Measurements from ENCODE around the gene GLRA2. TPM values are rescaled to one million over a fixed set of nuclear protein-coding genes. Genes with fewer than 3 reads are reported as not detected.

Gene GLRA2
- not detected in 2 replicates for total RNA-seq (2013; cell fraction: nucleolus; rRNA removed)
- total RNA-seq (2014; rRNA removed) (not detected in 2 replicates), total RNA-seq (2014; rRNA removed; fragmentation: Illumina TruSeq; extraction: Trizol) (not detected in 2 replicates), total RNA-seq (2021) (not detected in 2 replicates), polyA plus RNA-seq (2011; rRNA removed) (not detected in 2 replicates), polyA plus RNA-seq (2014; fragmentation: Illumina TruSeq; extraction: Trizol) (0.01 TPM in 1 of 2 replicates, not detected in the other), polyA plus RNA-seq (2014; fragmentation: Nextera tagmentation; extraction: Ambion mirVana) (not detected), polyA plus RNA-seq (2014; rRNA removed) (not detected in 2 replicates), polyA plus RNA-seq (2016; fragmentation: Nextera tagmentation; extraction: Ambion mirVana) (not detected), polyA minus RNA-seq (2011; rRNA and poly(A)+ RNA removed) (not detected in 2 replicates), Bru-seq, nascent RNA (percentile 1 among the genes with signal in this experiment), BruChase-seq, experiment 1, labeled RNA remaining after a 6-hour chase (not detected), BruChase-seq, experiment 2, labeled RNA remaining after a 2-hour chase (not detected)
- polyA plus RNA-seq (2011; ENCODE audit: low read depth): not detected
- not detected in 2 replicates for polyA plus RNA-seq (2011; cell fraction: cytosol; rRNA removed)
- polyA plus RNA-seq (2011; cell fraction: nucleus; rRNA removed): not detected in 2 replicates
- not detected in 2 replicates for polyA plus RNA-seq (2012)
- not detected in 2 replicates for polyA minus RNA-seq (2011; cell fraction: cytosol; rRNA and poly(A)+ RNA removed)
- not detected in 2 replicates for polyA minus RNA-seq (2011; cell fraction: nucleus; rRNA and poly(A)+ RNA removed)
- long read RNA-seq, experiment 1: 0 reads
- long read RNA-seq, experiment 2, partial matches to known transcripts: 0 of 3 reads
- long read RNA-seq, experiment 2, other reads (novel, unspliced or antisense): 3 of 3 reads

DNA sequence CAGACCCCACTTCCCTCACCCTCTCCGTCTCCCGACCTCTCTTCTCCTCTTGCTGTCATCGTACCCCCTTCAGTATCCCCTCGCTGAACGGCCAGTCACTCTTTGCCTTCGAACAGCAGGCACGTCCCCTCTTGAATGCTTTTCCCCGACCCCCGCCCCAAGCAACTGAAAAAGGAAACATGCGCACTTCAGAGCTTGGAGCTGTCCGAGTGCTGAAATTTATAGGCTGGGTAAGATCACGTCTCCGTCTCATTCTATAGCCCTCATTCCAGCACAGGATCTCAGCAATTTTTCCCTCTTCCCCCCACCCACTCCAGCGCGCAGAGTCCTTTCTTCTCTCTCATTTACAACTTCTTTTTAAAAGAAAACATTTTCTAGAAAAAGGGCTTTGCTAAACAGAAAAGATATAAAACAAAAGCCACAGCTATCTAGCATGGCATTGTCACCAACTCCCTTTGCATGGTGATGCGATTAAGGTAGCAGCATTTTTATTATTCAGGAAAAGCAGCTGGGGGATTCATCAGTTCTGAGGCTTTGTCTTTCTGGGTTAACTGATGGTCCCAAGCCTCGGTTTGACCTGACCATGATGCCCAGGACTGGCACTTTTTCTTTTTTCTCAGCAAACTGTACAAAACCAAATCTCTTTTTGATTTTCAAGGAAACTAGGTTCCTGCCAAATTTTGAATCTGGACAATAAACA, at the start of gene GLRA2:
TSS of gene GLRA2 (plus strand) at position 247 of the 700 bp plus-strand sequence. CDS start 522 bp downstream, outside the sequence.
- Histone ChIP-seq H2AFZ (ENCODE audit: control insufficient read depth, low read depth, low read length) (no peak within 1 kb of the TSS), H3K27me3 (replicated peaks in 1 of 2; ENCODE audit: control insufficient read depth in 2 of 2, insufficient read depth in 2 of 2, low read length in 1 of 2) (no peaks in the 10 kb centered on the region), H4K20me1 (ENCODE audit: control insufficient read depth, insufficient read depth) (no peaks in the 10 kb centered on the region), H3K36me3 (ENCODE audit: control insufficient read depth in 2 of 2, insufficient read depth in 2 of 2, low read length in 1 of 2) (no peaks in the 10 kb centered on the region), H3K4me1 (ENCODE audit: control insufficient read depth, insufficient read depth, low read length) (no peaks in the 10 kb centered on the region), H3K79me2 (ENCODE audit: control insufficient read depth, insufficient read depth, low read length) (no peaks in the 10 kb centered on the region), H3K27ac (ENCODE audit: control insufficient read depth, insufficient read depth) (no peak within 1 kb of the TSS), H3K4me2 (ENCODE audit: control insufficient read depth, insufficient read depth) (no peak within 1 kb of the TSS), H3K4me3 (no peak within 1 kb of the TSS), H3K9ac (ENCODE audit: control insufficient read depth, insufficient read depth, low read length) (no peak within 1 kb of the TSS), H3K9me3 (replicated peaks; ENCODE audit: control insufficient read depth, insufficient read depth, low read length) (no peaks in the 10 kb centered on the region)
- in situ Hi-C loops (cut with MboI): loop anchor here (10.0 kb wide), 2 partner anchors 435 to 485 kb away; no protein-coding TSS in a partner anchor
- ChIA-PET SMC1A (ENCODE audit: uncharacterized antibody, unreplicated experiment) (interaction anchor here (0.7 to 2.3 kb wide), 8 partner anchors 22 to 714 kb away, joined by 3 to 7 read pairs (median 3); no protein-coding TSS in a partner anchor), CTCF (interaction anchor here (0.7 to 2.9 kb wide), 10 partner anchors 32 to 615 kb away, joined by 3 to 19 read pairs (median 4); no protein-coding TSS in a partner anchor), RAD21 (ENCODE audit: unreplicated experiment) (interaction anchor here (0.6 to 1.8 kb wide), 11 partner anchors 25 to 713 kb away, joined by 3 to 8 read pairs (median 5); no protein-coding TSS in a partner anchor), POLR2A (no interaction called here)
- 29% methylated on average over 17 of the region's 17 CpGs for WGBS (ENCODE audit: insufficient coverage, insufficient replicate concordance, low lambda C conversion rate, missing lambda C conversion rate)
- TF ChIP-seq, protein P1, sequence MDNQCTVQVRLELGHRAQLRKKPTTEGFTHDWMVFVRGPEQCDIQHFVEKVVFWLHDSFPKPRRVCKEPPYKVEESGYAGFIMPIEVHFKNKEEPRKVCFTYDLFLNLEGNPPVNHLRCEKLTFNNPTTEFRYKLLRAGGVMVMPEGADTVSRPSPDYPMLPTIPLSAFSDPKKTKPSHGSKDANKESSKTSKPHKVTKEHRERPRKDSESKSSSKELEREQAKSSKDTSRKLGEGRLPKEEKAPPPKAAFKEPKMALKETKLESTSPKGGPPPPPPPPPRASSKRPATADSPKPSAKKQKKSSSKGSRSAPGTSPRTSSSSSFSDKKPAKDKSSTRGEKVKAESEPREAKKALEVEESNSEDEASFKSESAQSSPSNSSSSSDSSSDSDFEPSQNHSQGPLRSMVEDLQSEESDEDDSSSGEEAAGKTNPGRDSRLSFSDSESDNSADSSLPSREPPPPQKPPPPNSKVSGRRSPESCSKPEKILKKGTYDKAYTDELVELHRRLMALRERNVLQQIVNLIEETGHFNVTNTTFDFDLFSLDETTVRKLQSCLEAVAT (IDR thresholded peaks at IDR 0.05): no peak
- TF ChIP-seq REST (IDR thresholded peaks at IDR 0.05; ENCODE audit: low read depth, low read length): peak; percentile 90
- DNase-seq (ENCODE audit: low read depth, low spot score): no peak
- intact Hi-C loops (cut with micrococcal nuclease; ENCODE audit: unreplicated experiment): loop anchor here (2.0 kb wide), 1 partner anchor 167 kb away; no protein-coding TSS in a partner anchor
- FAIRE-seq: no peak
- peak; percentile 63 for ATAC-seq
- BruUV-seq (replicated peaks): no TSS peak
